ENCODE measurements around the gene HOOK2.
"Not testable (repeated sequence)": the region's sequence is repeated elsewhere in the genome, so short reads cannot be mapped to it uniquely, and the experiment has no call there.

HOOK2 gene

GRCh38 chr19:12797607-12798006 is 22.3 kb upstream of the HOOK2 start:
- TF ChIP-seq ZNF362 (tag by site-specific recombination; IDR thresholded peaks at IDR 0.05): 0 out of 2 replicates have a peak, but pooled peaks have one; percentile 15
- not testable (repeated sequence) for H3K9me3 ChIP-seq (ENCODE audit: control insufficient read depth, insufficient read depth, low read depth, low read length); H3K27ac ChIP-seq (ENCODE audit: extremely low read depth, low read depth, low read length); H3K4me3 ChIP-seq (ENCODE audit: low read depth, low read length); H3K4me1 ChIP-seq (ENCODE audit: control insufficient read depth, insufficient read depth, low read length)
- ChIA-PET CTCF (interaction anchor here (0.6 to 16.5 kb wide), 8 partner anchors 8 to 460 kb away, joined by 3 to 386 read pairs (median 6); partner anchors contain the start of genes HOOK2 and RNASEH2A), POLR2A (interaction anchor here (0.7 to 1.2 kb wide), 4 partner anchors 10 to 37 kb away, joined by 4 to 7 read pairs (median 6); no protein-coding TSS in a partner anchor)
- H3K36me3 ChIP-seq (ENCODE audit: control insufficient read depth in 2 of 2, insufficient read depth in 1 of 2, low read length in 2 of 2): peaks cover 14 to 29% of the 10 kb centered on the region in 2 experiments; a peak in 2 of 3 replicates

- ChIA-PET CTCF (interaction anchor here (0.5 to 16.5 kb wide), 14 partner anchors 9 to 1046 kb away, joined by 3 to 386 read pairs (median 6); partner anchors contain the start of genes HOOK2 and RNASEH2A), POLR2A (interaction anchor here (0.7 to 1.1 kb wide), 3 partner anchors 9 to 36 kb away, joined by 5 to 7 read pairs (median 7); no protein-coding TSS in a partner anchor)
- Histone ChIP-seq H3K27ac (ENCODE audit: extremely low read depth, low read depth, low read length) (no peak overlapping the region), H3K4me3 (ENCODE audit: low read depth, low read length) (no peak overlapping the region), H3K4me1 (ENCODE audit: control insufficient read depth, insufficient read depth, low read length) (peaks cover 4% of the 10 kb centered on the region), H3K36me3 (ENCODE audit: control insufficient read depth in 2 of 2, insufficient read depth in 1 of 2, low read length in 2 of 2) (peaks cover 14 to 29% of the 10 kb centered on the region in 2 experiments; a peak in 2 of 3 replicates), H3K9me3 (ENCODE audit: control insufficient read depth, insufficient read depth, low read depth, low read length) (no peaks in the 10 kb centered on the region)
- TF ChIP-seq ZNF660 (tag by site-specific recombination; IDR thresholded peaks at IDR 0.05): no peak
- TF ChIP-seq ZFHX2 (tag by site-specific recombination; conservative IDR thresholded peaks at IDR 0.05): no peak
- TF ChIP-seq ZNF837 (tag by site-specific recombination; IDR thresholded peaks at IDR 0.05): no peak
- no peak for TF ChIP-seq ZNF585B (tag by site-specific recombination; IDR thresholded peaks at IDR 0.05)
- TF ChIP-seq ZNF223 (tag by site-specific recombination; IDR thresholded peaks at IDR 0.05): no peak
- TF ChIP-seq ZNF623 (tag by site-specific recombination; IDR thresholded peaks at IDR 0.05): no peak
- TF ChIP-seq HOXD13 (CRISPR knock-in tag; IDR thresholded peaks at IDR 0.05; ENCODE audit: borderline replicate concordance): no peak
- TF ChIP-seq ZNF777 (tag by site-specific recombination; IDR thresholded peaks at IDR 0.05; ENCODE audit: borderline replicate concordance): no peak
- peak; percentile 79; the same call in 1 of the 2 replicates for TF ChIP-seq ZNF121 (tag by site-specific recombination; IDR thresholded peaks at IDR 0.05)
- TF ChIP-seq ZBTB20 (tag by site-specific recombination; IDR thresholded peaks at IDR 0.05): peak; percentile 60; the same call in 1 of the 2 replicates
- TF ChIP-seq MEIS1 (CRISPR knock-in tag; IDR thresholded peaks at IDR 0.05; ENCODE audit: borderline replicate concordance): no peak
- TF ChIP-seq ZXDB (tag by site-specific recombination; IDR thresholded peaks at IDR 0.05): no peak
- TF ChIP-seq SP3 (tag by site-specific recombination; IDR thresholded peaks at IDR 0.05): no peak
Observed at GRCh38 chr19:12797141-12797587, 21.8 kb upstream of the HOOK2 start.

GRCh38 chr19:12796146-12797071 is 21.1 kb upstream of the HOOK2 start:
- ChIA-PET POLR2A (interaction anchor here (0.6 to 2.6 kb wide), 8 partner anchors 8 to 126 kb away, joined by 3 to 12 read pairs (median 6); partner anchors contain the start of gene RNASEH2A), CTCF (interaction anchor here (0.5 to 16.5 kb wide), 34 partner anchors 9 to 1047 kb away, joined by 3 to 386 read pairs (median 4); partner anchors contain the start of genes BEST2, HOOK2 and RNASEH2A)
- peaks cover 14 to 29% of the 10 kb centered on the region in 2 experiments; a peak in 2 of 3 replicates for H3K36me3 ChIP-seq (ENCODE audit: control insufficient read depth in 2 of 2, insufficient read depth in 1 of 2, low read length in 2 of 2)
- H3K27ac ChIP-seq (ENCODE audit: extremely low read depth, low read depth, low read length): no peak overlapping the region
- H3K4me1 ChIP-seq (ENCODE audit: control insufficient read depth, insufficient read depth, low read length): peaks cover 4% of the 10 kb centered on the region
- H3K9me3 ChIP-seq (ENCODE audit: control insufficient read depth, insufficient read depth, low read depth, low read length): no peaks in the 10 kb centered on the region
- H3K4me3 ChIP-seq (ENCODE audit: low read depth, low read length): no peak overlapping the region
- TF ChIP-seq SETDB1 (IDR thresholded peaks at IDR 0.05; ENCODE audit: insufficient read length, low read length) (no peak), ZNF174 (tag by site-specific recombination; IDR thresholded peaks at IDR 0.05) (no peak), ZNF843 (tag by site-specific recombination; IDR thresholded peaks at IDR 0.05) (no peak), ZNF223 (tag by site-specific recombination; IDR thresholded peaks at IDR 0.05) (no peak), ZBTB49 (tag by site-specific recombination; IDR thresholded peaks at IDR 0.05; ENCODE audit: low read depth) (no peak), ZSCAN4 (tag by site-specific recombination; IDR thresholded peaks at IDR 0.05) (no peak), HOXD13 (CRISPR knock-in tag; IDR thresholded peaks at IDR 0.05; ENCODE audit: borderline replicate concordance) (no peak), KLF8 (tag by site-specific recombination; IDR thresholded peaks at IDR 0.05) (peak; percentile 21; the same call in 1 of the 2 replicates), ZNF18 (tag by site-specific recombination; IDR thresholded peaks at IDR 0.05) (peak; percentile 81), ZNF132 (tag by site-specific recombination; IDR thresholded peaks at IDR 0.05; ENCODE audit: borderline replicate concordance) (no peak)

Measured in HEK293 (cell line).